KMS-11 (cell line): ENCODE results near the gene CASTOR1.
A peak's percentile ranks its signal among the peaks of the same experiment; 100 is the strongest.

ENCODE experiments used
- H2AFZ ChIP-seq: fragments of 200-600 bp; sonication (generic); 2 replicates; pipeline ENCODE4 v1.6.1; 2016; ENCODE audit warnings: antibody characterized with exemption, mixed run types, low read depth
- H3K27ac ChIP-seq: fragments of 200-600 bp; sonication (generic); 2 replicates; pipeline ENCODE4 v1.6.1; 2016; ENCODE audit warnings: mild to moderate bottlenecking, mixed run types
- H3K27me3 ChIP-seq: fragments of 200-600 bp; sonication (generic); 2 replicates; pipeline ENCODE4 v1.6.1; 2017; ENCODE audit warnings: mild to moderate bottlenecking, low read depth, mixed run types, moderate library complexity; ENCODE audit not compliant: insufficient read depth
- H3K36me3 ChIP-seq: fragments of 200-600 bp; sonication (generic); 2 replicates; pipeline ENCODE4 v1.6.1; 2017; ENCODE audit warnings: mild to moderate bottlenecking, mixed run types; ENCODE audit not compliant: insufficient read depth
- H3K4me1 ChIP-seq: fragments of 200-600 bp; sonication (generic); 2 replicates; pipeline ENCODE4 v1.6.1; 2016; ENCODE audit warnings: mild to moderate bottlenecking, low read depth, mixed run types; ENCODE audit not compliant: poor library complexity, severe bottlenecking
- H3K4me2 ChIP-seq: fragments of 200-600 bp; sonication (generic); 2 replicates; pipeline ENCODE4 v1.7.0; 2016; ENCODE audit warnings: mild to moderate bottlenecking, mixed run types
- H3K4me3 ChIP-seq: fragments of 200-600 bp; sonication (generic); IDR thresholded peaks from 2 replicates; pipeline ENCODE4 v1.6.1; 2017; ENCODE audit warnings: low read depth, low read length, mixed read lengths; ENCODE audit not compliant: insufficient read depth
- H3K79me2 ChIP-seq: fragments of 200-600 bp; sonication (generic); 2 replicates; pipeline ENCODE4 v1.6.1; 2016; ENCODE audit warnings: low read depth, mixed run types; ENCODE audit not compliant: insufficient read depth
- H3K9ac ChIP-seq: fragments of 200-600 bp; sonication (generic); 2 replicates; pipeline ENCODE4 v1.6.1; 2016; ENCODE audit warnings: mild to moderate bottlenecking, mixed run types
- H4K20me1 ChIP-seq: fragments of 200-600 bp; sonication (generic); 2 replicates; pipeline ENCODE4 v1.6.1; 2016; ENCODE audit warnings: mild to moderate bottlenecking, mixed run types; ENCODE audit not compliant: insufficient read depth
- CTCF ChIP-seq: fragments of 200-600 bp; sonication (generic); conservative IDR thresholded peaks from 2 replicates; pipeline ENCODE4 v1.6.1; 2017; ENCODE audit warnings: low read depth, mild to moderate bottlenecking, antibody characterized with exemption, low read length, moderate library complexity, mixed read lengths

The CASTOR1 gene

GRCh38 chr22:30326706-30327362, 37.5 kb upstream of the CASTOR1 start, which contains the start of gene TBC1D10A:
TBC1D10A (minus strand) TSS chr22:30326941; CDS start chr22:30326881, 60 bp downstream.
- Histone ChIP-seq H3K4me3 (no peak within 1 kb of the TSS), H3K36me3 (no peaks in the 10 kb centered on the region), H3K4me1 (peaks cover 48% of the 10 kb centered on the region), H3K27me3 (no peaks in the 10 kb centered on the region), H2AFZ (peak within 1 kb of the TSS; percentile 64), H3K4me2 (peak within 1 kb of the TSS; percentile 96), H3K27ac (peak within 1 kb of the TSS; percentile 35), H3K79me2 (peaks cover 14% of the 10 kb centered on the region; the same call in 1 of the 2 replicates), H3K9ac (peak within 1 kb of the TSS; percentile 46; the same call in 1 of the 2 replicates), H4K20me1 (no peaks in the 10 kb centered on the region)
- no peak for TF ChIP-seq CTCF

GRCh38 chr22:30326255-30326705, 37.0 kb upstream of the CASTOR1 start:
- Histone ChIP-seq H2AFZ (peak overlapping the region; percentile 61; the same call in 1 of the 2 replicates), H3K27ac (no peak overlapping the region), H3K36me3 (no peaks in the 10 kb centered on the region)

GRCh38 chr22:30325724-30326254, 36.5 kb upstream of the CASTOR1 start:
- Histone ChIP-seq H3K4me1 (peaks cover 48% of the 10 kb centered on the region), H3K4me3 (no peak overlapping the region), H3K27ac (no peak overlapping the region), H3K79me2 (peaks cover 19% of the 10 kb centered on the region; the same call in 1 of the 2 replicates), H3K36me3 (no peaks in the 10 kb centered on the region), H4K20me1 (no peaks in the 10 kb centered on the region), H3K9ac (no peak overlapping the region), H3K27me3 (no peaks in the 10 kb centered on the region), H3K4me2 (peak overlapping the region; percentile 96), H2AFZ (no peak overlapping the region)
- no peak for TF ChIP-seq CTCF

More at GRCh38 chr22:30326255-30326705, 37.0 kb upstream of the CASTOR1 start:
- Histone ChIP-seq H3K27me3 (no peaks in the 10 kb centered on the region), H3K79me2 (peaks cover 16% of the 10 kb centered on the region; the same call in 1 of the 2 replicates), H3K4me1 (peaks cover 48% of the 10 kb centered on the region), H3K4me2 (peak overlapping the region; percentile 96), H4K20me1 (no peaks in the 10 kb centered on the region), H3K9ac (peak overlapping the region; percentile 46; the same call in 1 of the 2 replicates), H3K4me3 (no peak overlapping the region)
- no peak for TF ChIP-seq CTCF

DNA sequence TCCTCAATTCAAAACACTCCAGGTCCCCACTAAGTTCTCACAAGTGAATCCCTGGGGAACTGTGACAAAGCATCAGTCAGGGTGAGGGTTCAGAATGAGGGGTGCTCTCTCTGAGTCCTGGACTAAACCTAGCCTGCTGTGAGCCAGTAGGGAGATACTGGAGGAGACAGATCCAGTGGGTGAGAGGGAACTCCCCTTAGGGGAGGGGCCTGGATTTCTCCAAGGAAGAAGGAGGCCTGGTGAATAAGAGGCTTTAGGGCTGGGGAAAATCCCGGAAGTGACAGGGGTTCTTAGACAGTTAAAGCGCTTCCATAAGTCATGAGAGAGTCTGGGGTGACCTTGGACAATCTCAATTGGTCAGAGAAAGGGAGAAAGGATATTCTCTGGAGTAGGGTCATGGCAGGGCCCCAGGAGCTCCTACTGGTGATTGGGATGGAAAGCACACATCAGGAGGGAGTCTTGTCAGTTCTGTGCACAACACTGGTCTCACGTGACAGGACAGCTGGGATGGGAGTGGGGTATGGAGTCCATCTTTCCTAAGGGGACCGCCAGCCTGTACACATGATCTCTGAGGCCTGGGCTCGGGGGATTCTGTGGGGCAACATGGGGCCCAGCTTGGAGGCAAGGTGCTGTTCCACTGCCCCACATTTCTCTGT, 35.9 kb upstream of the CASTOR1 start:
- Histone ChIP-seq H3K36me3 (no peaks in the 10 kb centered on the region), H3K79me2 (peaks cover 19% of the 10 kb centered on the region; the same call in 1 of the 2 replicates), H3K27ac (peak overlapping the region; percentile 46), H3K9ac (peak overlapping the region; percentile 4; the same call in 1 of the 2 replicates), H3K4me1 (peaks cover 48% of the 10 kb centered on the region), H3K27me3 (no peaks in the 10 kb centered on the region), H3K4me3 (no peak overlapping the region), H2AFZ (no peak overlapping the region), H3K4me2 (peak overlapping the region; percentile 96), H4K20me1 (no peaks in the 10 kb centered on the region)
- no peak for TF ChIP-seq CTCF
